GM19043 (cell line): Measurements from ENCODE around the gene TSSK3.
"Not testable (repeated sequence)": the region's sequence is repeated elsewhere in the genome, so short reads cannot be mapped to it uniquely, and the experiment has no call there.

Experiments used
- ATAC-seq: cut with Tn5 transposase; IDR thresholded peaks from one replicate; pipeline ENCODE4 v1.9.1; 2021; ENCODE audit warnings: low read depth; ENCODE audit not compliant: unreplicated experiment

The TSSK3 gene

GRCh38 chr1:32394890-32395432 lies 32.6 kb downstream of the TSSK3 start:
- ATAC-seq, result no peak

GRCh38 chr1:32396524-32396923 lies 34.2 kb downstream of the TSSK3 start:
- not testable (repeated sequence) for ATAC-seq

- ATAC-seq, result no peak
Observed at GRCh38 chr1:32398401-32398800, 36.1 kb downstream of the TSSK3 start.

- ATAC-seq, result no peak
Observed at GRCh38 chr1:32399843-32400242, 37.5 kb downstream of the TSSK3 start.

- ATAC-seq, result no peak
Observed at GRCh38 chr1:32400876-32401631, 38.7 kb downstream of the TSSK3 start.

- ATAC-seq, result no peak
Observed at GRCh38 chr1:32404946-32405345, 42.6 kb downstream of the TSSK3 start.

GRCh38 chr1:32405672-32406467 lies 43.5 kb downstream of the TSSK3 start:
- ATAC-seq, result no peak

GRCh38 chr1:32406629-32407111 lies 44.3 kb downstream of the TSSK3 start:
- ATAC-seq, result no peak

GRCh38 chr1:32411261-32411660 lies 48.9 kb downstream of the TSSK3 start:
- ATAC-seq, result no peak

GRCh38 chr1:32413507-32414185 lies 51.3 kb downstream of the TSSK3 start:
- no peak for ATAC-seq
